ENCODE results near the gene SPRED2. TPM values are rescaled to one million over a fixed set of nuclear protein-coding genes. Genes with fewer than 3 reads are reported as not detected.
A peak's percentile ranks its signal among the peaks of the same experiment; 100 is the strongest.

The SPRED2 gene
- total RNA-seq (42.3 TPM), polyA plus RNA-seq (ENCODE audit: insufficient read depth, low read depth, low replicate concordance) (8.9 TPM)
- long read RNA-seq, donor 1, full-length matches to known transcripts = 5 of 5 reads
- long read RNA-seq, donor 1, partial matches to known transcripts = 0 of 5 reads
- long read RNA-seq, donor 1, other reads (novel, unspliced or antisense) = 0 of 5 reads
- long read RNA-seq, donor 2, full-length matches to known transcripts = 5 of 5 reads
- long read RNA-seq, donor 2, partial matches to known transcripts = 0 of 5 reads
- long read RNA-seq, donor 2, other reads (novel, unspliced or antisense) = 0 of 5 reads
- long read RNA-seq, donor 3, full-length matches to known transcripts = 1 of 1 reads
- long read RNA-seq, donor 3, partial matches to known transcripts = 0 of 1 reads
- long read RNA-seq, donor 3, other reads (novel, unspliced or antisense) = 0 of 1 reads
- long read RNA-seq, donor 4, full-length matches to known transcripts = 5 of 5 reads
- long read RNA-seq, donor 4, partial matches to known transcripts = 0 of 5 reads
- long read RNA-seq, donor 4, other reads (novel, unspliced or antisense) = 0 of 5 reads
- long read RNA-seq, donor 5 = 0 reads
- long read RNA-seq, donor 6, full-length matches to known transcripts = 2 of 2 reads
- long read RNA-seq, donor 6, partial matches to known transcripts = 0 of 2 reads
- long read RNA-seq, donor 6, other reads (novel, unspliced or antisense) = 0 of 2 reads
- long read RNA-seq, donor 7, partial matches to known transcripts = 0 of 12 reads
- long read RNA-seq, donor 7, other reads (novel, unspliced or antisense) = 12 of 12 reads
- long read RNA-seq, donor 8, full-length matches to known transcripts = 1 of 1 reads
- long read RNA-seq, donor 8, partial matches to known transcripts = 0 of 1 reads
- long read RNA-seq, donor 8, other reads (novel, unspliced or antisense) = 0 of 1 reads
- long read RNA-seq, donor 9, full-length matches to known transcripts = 1 of 1 reads
- long read RNA-seq, donor 9, partial matches to known transcripts = 0 of 1 reads
- long read RNA-seq, donor 9, other reads (novel, unspliced or antisense) = 0 of 1 reads
- long read RNA-seq, donor 10, full-length matches to known transcripts = 3 of 3 reads
- long read RNA-seq, donor 10, partial matches to known transcripts = 0 of 3 reads
- long read RNA-seq, donor 10, other reads (novel, unspliced or antisense) = 0 of 3 reads

GRCh38 chr2:65432227-65433190 is at the start of gene SPRED2:
Gene SPRED2 (minus strand): TSS chr2:65432599. CDS start chr2:65431987, 612 bp downstream.
- intact Hi-C loops (cut with DNase I) = loop anchor here (10.0 kb wide), 1 partner anchor 168 kb away; no protein-coding TSS in a partner anchor
- Histone ChIP-seq H3K27me3 (ENCODE audit: control insufficient read depth, insufficient read depth, low read length) (no peaks in the 10 kb centered on the region), H3K4me3 (ENCODE audit: low read length in 3 of 3) (peak within 1 kb of the TSS; percentile 73 to 84 (median 82)), H3K36me3 (ENCODE audit: control insufficient read depth in 2 of 3, insufficient read depth in 3 of 3, low read length in 3 of 3) (no peaks in the 10 kb centered on the region), H3K9ac (ENCODE audit: low read length in 3 of 3) (peak within 1 kb of the TSS; percentile 53 to 82 (median 74)), H3K4me1 (ENCODE audit: control insufficient read depth in 2 of 3, insufficient read depth in 2 of 3, low read depth in 1 of 3, low read length in 3 of 3) (peaks cover 0 to 8% (median 6%) of the 10 kb centered on the region in 3 donors), H3K27ac (ENCODE audit: low read depth in 2 of 2, low read length in 2 of 2) (peak within 1 kb of the TSS; percentile 94 to 96), H3K9me3 (ENCODE audit: control insufficient read depth in 2 of 3, insufficient read depth in 1 of 3, low read length in 3 of 3) (no peaks in the 10 kb centered on the region)
- no peak for TF ChIP-seq CTCF (IDR thresholded peaks at IDR 0.05; ENCODE audit: borderline replicate concordance, extremely low read depth, insufficient read depth)
- FAIRE-seq (no peak), DNase-seq (peak; percentile 95 to 99 (median 97))

- Histone ChIP-seq H3K9me3 (ENCODE audit: control insufficient read depth in 2 of 3, insufficient read depth in 1 of 3, low read length in 3 of 3) (no peaks in the 10 kb centered on the region), H3K36me3 (ENCODE audit: control insufficient read depth in 2 of 3, insufficient read depth in 3 of 3, low read length in 3 of 3) (no peaks in the 10 kb centered on the region), H3K27me3 (ENCODE audit: control insufficient read depth, insufficient read depth, low read length) (no peaks in the 10 kb centered on the region), H3K4me3 (ENCODE audit: low read length in 3 of 3) (no peak overlapping the region), H3K9ac (ENCODE audit: low read length in 3 of 3) (no peak overlapping the region), H3K4me1 (ENCODE audit: control insufficient read depth in 2 of 3, insufficient read depth in 2 of 3, low read depth in 1 of 3, low read length in 3 of 3) (peaks cover 0 to 5% (median 4%) of the 10 kb centered on the region in 3 donors), H3K27ac (ENCODE audit: low read depth in 2 of 2, low read length in 2 of 2) (no peak overlapping the region)
- no peak for FAIRE-seq
- DNase-seq = no peak
- intact Hi-C loops (cut with DNase I) = no loop called here
- TF ChIP-seq CTCF (IDR thresholded peaks at IDR 0.05; ENCODE audit: borderline replicate concordance, extremely low read depth, insufficient read depth) = no peak
These were observed 49.6 kb upstream of the SPRED2 start for GRCh38 chr2:65481961-65482360.

- Histone ChIP-seq H3K27ac (ENCODE audit: low read depth in 2 of 2, low read length in 2 of 2) (no peak overlapping the region), H3K9ac (ENCODE audit: low read length in 3 of 3) (no peak overlapping the region), H3K4me3 (ENCODE audit: low read length in 3 of 3) (no peak overlapping the region), H3K27me3 (ENCODE audit: control insufficient read depth, insufficient read depth, low read length) (no peaks in the 10 kb centered on the region), H3K4me1 (ENCODE audit: control insufficient read depth in 2 of 3, insufficient read depth in 2 of 3, low read depth in 1 of 3, low read length in 3 of 3) (peaks cover 0 to 5% (median 4%) of the 10 kb centered on the region in 3 donors), H3K9me3 (ENCODE audit: control insufficient read depth in 2 of 3, insufficient read depth in 1 of 3, low read length in 3 of 3) (no peaks in the 10 kb centered on the region), H3K36me3 (ENCODE audit: control insufficient read depth in 2 of 3, insufficient read depth in 3 of 3, low read length in 3 of 3) (no peaks in the 10 kb centered on the region)
- DNase-seq (peak in 2 of 5 donors; percentile 29 to 76), FAIRE-seq (no peak)
- no peak for TF ChIP-seq CTCF (IDR thresholded peaks at IDR 0.05; ENCODE audit: borderline replicate concordance, extremely low read depth, insufficient read depth)
- intact Hi-C loops (cut with DNase I) = no loop called here
These were observed 47.1 kb upstream of the SPRED2 start for GRCh38 chr2:65479524-65479923.
